K562 (cell line): Measurements from ENCODE around the gene ACAP3.

Experiments used
- HNRNPK ChIP-seq: fragments of 200-400 bp; formaldehyde crosslinking; IDR thresholded peaks from one replicate; pipeline ENCODE4 v1.6.1; 2018; ENCODE audit warnings: mild to moderate bottlenecking, low read depth, low read length; ENCODE audit not compliant: poor library complexity, severe bottlenecking
- MYC ChIP-seq, 2 experiments: fragments of 250-450 bp in 1 of 2; sonication (Bioruptor Pico) in 1 of 2; IDR thresholded peaks; 2 replicates each; pipeline versions ENCODE4 v1.5.1 to v1.6.1; 2012 to 2021; ENCODE audit warnings: low read depth in 2 of 2, borderline replicate concordance in 1 of 2, improper control_type of control experiment in 1 of 2, low read length in 1 of 2, mild to moderate bottlenecking in 1 of 2, moderate library complexity in 1 of 2
- POLR2A ChIP-seq: fragments of 450-650 bp; conservative IDR thresholded peaks from 2 replicates; pipeline ENCODE4 v1.6.1; 2016
- SP1 ChIP-seq: sonication (generic); formaldehyde crosslinking; IDR thresholded peaks from 2 replicates; pipeline ENCODE4 v1.8.1; 2022; ENCODE audit warnings: mild to moderate bottlenecking, missing genetic modification reagents
- SRSF1 ChIP-seq: fragments of 200-400 bp; formaldehyde crosslinking; IDR thresholded peaks from 2 replicates; pipeline ENCODE4 v1.6.1; 2017; ENCODE audit warnings: mild to moderate bottlenecking, low read depth, low read length, moderate library complexity
- XRCC5 ChIP-seq: fragments of 200-400 bp; formaldehyde crosslinking; IDR thresholded peaks from 2 replicates; pipeline ENCODE4 v1.6.1; 2017; ENCODE audit warnings: low read depth, mild to moderate bottlenecking, low read length
- ZNF23 ChIP-seq: fragments of 250-450 bp; sonication (Bioruptor Pico); IDR thresholded peaks from 2 replicates; pipeline ENCODE4 v1.4.0; 2020; ENCODE audit warnings: mild to moderate bottlenecking
- ZNF274 ChIP-seq: IDR thresholded peaks from 2 replicates; pipeline ENCODE4 v1.6.1; 2011; ENCODE audit warnings: low read depth, mild to moderate bottlenecking, low read length, moderate library complexity, borderline replicate concordance
- TF ChIP-seq, protein P1 (sequence below), 2 experiments: fragments of 450-650 bp; formaldehyde crosslinking in 1 of 2; IDR thresholded peaks; 2 replicates each; pipeline versions ENCODE4 v1.4.0 to v1.6.1; 2014 to 2020; ENCODE audit warnings: mild to moderate bottlenecking in 2 of 2, borderline replicate concordance in 1 of 2, low read depth in 1 of 2
- TF ChIP-seq, protein P2 (sequence below), 3 experiments: IDR thresholded peaks in 2 of 3; conservative IDR thresholded peaks in 1 of 3; 2 replicates each; pipeline ENCODE4 v1.5.1; 2011 to 2012; ENCODE audit warnings: low read length in 3 of 3, mild to moderate bottlenecking in 3 of 3, control low read depth in 2 of 3, improper control_type of control experiment in 1 of 3, inconsistent platforms in 1 of 3, low read depth in 1 of 3, mixed read lengths in 1 of 3, moderate library complexity in 1 of 3; ENCODE audit not compliant: insufficient read depth in 2 of 3
- TF ChIP-seq, protein P3 (sequence below): IDR thresholded peaks from 3 replicates; pipeline ENCODE4 v1.6.1; 2011; ENCODE audit warnings: borderline replicate concordance, mild to moderate bottlenecking, moderate library complexity; ENCODE audit not compliant: insufficient read length; ENCODE audit errors: extremely low read depth

DNA sequence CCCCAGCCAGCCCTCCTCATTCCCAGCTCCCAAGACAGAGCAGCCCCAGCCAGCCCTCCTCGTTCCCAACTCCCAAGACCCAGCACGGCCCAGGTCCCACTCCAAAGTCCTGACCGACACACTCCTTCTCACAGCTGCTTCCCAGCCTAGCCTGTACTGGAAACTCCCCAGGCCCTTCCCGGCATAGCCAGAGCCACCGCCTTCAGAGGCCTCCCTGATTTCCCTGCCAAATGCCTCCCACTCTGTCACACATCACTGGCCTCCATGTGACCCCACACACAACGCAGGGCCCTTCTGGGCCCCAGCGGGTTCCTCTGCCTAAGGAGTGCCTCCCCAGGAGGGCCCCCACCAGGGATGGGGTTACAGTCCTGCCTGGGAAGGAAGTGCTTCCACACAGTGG, 36.9 kb downstream of the ACAP3 start:
- TF ChIP-seq, protein P1, sequence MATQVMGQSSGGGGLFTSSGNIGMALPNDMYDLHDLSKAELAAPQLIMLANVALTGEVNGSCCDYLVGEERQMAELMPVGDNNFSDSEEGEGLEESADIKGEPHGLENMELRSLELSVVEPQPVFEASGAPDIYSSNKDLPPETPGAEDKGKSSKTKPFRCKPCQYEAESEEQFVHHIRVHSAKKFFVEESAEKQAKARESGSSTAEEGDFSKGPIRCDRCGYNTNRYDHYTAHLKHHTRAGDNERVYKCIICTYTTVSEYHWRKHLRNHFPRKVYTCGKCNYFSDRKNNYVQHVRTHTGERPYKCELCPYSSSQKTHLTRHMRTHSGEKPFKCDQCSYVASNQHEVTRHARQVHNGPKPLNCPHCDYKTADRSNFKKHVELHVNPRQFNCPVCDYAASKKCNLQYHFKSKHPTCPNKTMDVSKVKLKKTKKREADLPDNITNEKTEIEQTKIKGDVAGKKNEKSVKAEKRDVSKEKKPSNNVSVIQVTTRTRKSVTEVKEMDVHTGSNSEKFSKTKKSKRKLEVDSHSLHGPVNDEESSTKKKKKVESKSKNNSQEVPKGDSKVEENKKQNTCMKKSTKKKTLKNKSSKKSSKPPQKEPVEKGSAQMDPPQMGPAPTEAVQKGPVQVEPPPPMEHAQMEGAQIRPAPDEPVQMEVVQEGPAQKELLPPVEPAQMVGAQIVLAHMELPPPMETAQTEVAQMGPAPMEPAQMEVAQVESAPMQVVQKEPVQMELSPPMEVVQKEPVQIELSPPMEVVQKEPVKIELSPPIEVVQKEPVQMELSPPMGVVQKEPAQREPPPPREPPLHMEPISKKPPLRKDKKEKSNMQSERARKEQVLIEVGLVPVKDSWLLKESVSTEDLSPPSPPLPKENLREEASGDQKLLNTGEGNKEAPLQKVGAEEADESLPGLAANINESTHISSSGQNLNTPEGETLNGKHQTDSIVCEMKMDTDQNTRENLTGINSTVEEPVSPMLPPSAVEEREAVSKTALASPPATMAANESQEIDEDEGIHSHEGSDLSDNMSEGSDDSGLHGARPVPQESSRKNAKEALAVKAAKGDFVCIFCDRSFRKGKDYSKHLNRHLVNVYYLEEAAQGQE (IDR thresholded peaks at IDR 0.05; ENCODE audit: borderline replicate concordance): no peak
- TF ChIP-seq, protein P1 (CRISPR knock-in tag; IDR thresholded peaks at IDR 0.05; ENCODE audit: low read depth): no peak
- TF ChIP-seq XRCC5: no peak
- TF ChIP-seq POLR2A: peak; percentile 24; the same call in 1 of the 2 replicates
- TF ChIP-seq, protein P2, sequence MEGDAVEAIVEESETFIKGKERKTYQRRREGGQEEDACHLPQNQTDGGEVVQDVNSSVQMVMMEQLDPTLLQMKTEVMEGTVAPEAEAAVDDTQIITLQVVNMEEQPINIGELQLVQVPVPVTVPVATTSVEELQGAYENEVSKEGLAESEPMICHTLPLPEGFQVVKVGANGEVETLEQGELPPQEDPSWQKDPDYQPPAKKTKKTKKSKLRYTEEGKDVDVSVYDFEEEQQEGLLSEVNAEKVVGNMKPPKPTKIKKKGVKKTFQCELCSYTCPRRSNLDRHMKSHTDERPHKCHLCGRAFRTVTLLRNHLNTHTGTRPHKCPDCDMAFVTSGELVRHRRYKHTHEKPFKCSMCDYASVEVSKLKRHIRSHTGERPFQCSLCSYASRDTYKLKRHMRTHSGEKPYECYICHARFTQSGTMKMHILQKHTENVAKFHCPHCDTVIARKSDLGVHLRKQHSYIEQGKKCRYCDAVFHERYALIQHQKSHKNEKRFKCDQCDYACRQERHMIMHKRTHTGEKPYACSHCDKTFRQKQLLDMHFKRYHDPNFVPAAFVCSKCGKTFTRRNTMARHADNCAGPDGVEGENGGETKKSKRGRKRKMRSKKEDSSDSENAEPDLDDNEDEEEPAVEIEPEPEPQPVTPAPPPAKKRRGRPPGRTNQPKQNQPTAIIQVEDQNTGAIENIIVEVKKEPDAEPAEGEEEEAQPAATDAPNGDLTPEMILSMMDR (IDR thresholded peaks at IDR 0.05 in 2 of 3, conservative IDR thresholded peaks at IDR 0.05 in 1 of 3; ENCODE audit: insufficient read depth in 2 of 3, low read depth in 1 of 3, low read length in 3 of 3): no peak
- no peak for TF ChIP-seq SRSF1
- TF ChIP-seq HNRNPK: no peak
- no peak for TF ChIP-seq ZNF274
- TF ChIP-seq, protein P3, sequence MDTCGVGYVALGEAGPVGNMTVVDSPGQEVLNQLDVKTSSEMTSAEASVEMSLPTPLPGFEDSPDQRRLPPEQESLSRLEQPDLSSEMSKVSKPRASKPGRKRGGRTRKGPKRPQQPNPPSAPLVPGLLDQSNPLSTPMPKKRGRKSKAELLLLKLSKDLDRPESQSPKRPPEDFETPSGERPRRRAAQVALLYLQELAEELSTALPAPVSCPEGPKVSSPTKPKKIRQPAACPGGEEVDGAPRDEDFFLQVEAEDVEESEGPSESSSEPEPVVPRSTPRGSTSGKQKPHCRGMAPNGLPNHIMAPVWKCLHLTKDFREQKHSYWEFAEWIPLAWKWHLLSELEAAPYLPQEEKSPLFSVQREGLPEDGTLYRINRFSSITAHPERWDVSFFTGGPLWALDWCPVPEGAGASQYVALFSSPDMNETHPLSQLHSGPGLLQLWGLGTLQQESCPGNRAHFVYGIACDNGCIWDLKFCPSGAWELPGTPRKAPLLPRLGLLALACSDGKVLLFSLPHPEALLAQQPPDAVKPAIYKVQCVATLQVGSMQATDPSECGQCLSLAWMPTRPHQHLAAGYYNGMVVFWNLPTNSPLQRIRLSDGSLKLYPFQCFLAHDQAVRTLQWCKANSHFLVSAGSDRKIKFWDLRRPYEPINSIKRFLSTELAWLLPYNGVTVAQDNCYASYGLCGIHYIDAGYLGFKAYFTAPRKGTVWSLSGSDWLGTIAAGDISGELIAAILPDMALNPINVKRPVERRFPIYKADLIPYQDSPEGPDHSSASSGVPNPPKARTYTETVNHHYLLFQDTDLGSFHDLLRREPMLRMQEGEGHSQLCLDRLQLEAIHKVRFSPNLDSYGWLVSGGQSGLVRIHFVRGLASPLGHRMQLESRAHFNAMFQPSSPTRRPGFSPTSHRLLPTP: no peak
- TF ChIP-seq MYC (IDR thresholded peaks at IDR 0.05; ENCODE audit: low read depth, low read length): no peak
- no peak for TF ChIP-seq MYC (CRISPR knock-in tag; IDR thresholded peaks at IDR 0.05; ENCODE audit: borderline replicate concordance, low read depth)
- TF ChIP-seq ZNF23: no peak
- no peak for TF ChIP-seq SP1 (CRISPR knock-in tag)
